ENCODE measurements around the gene CABLES1.

DNA sequence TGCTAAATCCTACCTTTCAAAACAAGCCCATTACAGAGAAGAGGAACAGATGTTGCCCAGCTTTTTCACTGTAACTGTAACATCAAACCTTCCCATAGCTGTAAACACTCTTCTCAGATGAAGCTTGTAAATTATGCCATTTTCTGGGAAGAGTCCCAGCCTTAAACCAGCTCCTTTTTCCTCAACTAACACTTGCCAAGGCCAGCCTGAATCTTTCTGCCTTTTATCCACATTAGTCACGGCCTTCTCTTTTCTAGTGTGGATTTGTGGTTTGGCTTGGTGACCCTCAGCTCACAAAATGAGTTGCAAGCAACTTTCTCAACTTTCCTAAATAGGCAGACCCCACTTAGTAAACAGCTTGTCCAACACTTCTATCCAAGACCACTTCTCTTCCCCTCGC, 90.2 kb downstream of the CABLES1 start:
- no peak for TF ChIP-seq POLR2AphosphoS5 (IDR thresholded peaks at IDR 0.05; ENCODE audit: borderline replicate concordance, low read depth, low read length)
- no peak for TF ChIP-seq EZH2 (IDR thresholded peaks at IDR 0.05)
- TF ChIP-seq FOXP2 (optimal IDR thresholded peaks at IDR 0.05; ENCODE audit: control extremely low read depth, extremely low read length, insufficient read depth) = no peak

Measured in SK-N-MC (cell line).